ENCODE results near the gene WRAP53. TPM values are rescaled to one million over a fixed set of nuclear protein-coding genes. Genes with fewer than 3 reads are reported as not detected.

WRAP53 gene
- total and polyA plus RNA-seq, 4 donors, result 9.6 to 17.3 (median 11.5) TPM

DNA sequence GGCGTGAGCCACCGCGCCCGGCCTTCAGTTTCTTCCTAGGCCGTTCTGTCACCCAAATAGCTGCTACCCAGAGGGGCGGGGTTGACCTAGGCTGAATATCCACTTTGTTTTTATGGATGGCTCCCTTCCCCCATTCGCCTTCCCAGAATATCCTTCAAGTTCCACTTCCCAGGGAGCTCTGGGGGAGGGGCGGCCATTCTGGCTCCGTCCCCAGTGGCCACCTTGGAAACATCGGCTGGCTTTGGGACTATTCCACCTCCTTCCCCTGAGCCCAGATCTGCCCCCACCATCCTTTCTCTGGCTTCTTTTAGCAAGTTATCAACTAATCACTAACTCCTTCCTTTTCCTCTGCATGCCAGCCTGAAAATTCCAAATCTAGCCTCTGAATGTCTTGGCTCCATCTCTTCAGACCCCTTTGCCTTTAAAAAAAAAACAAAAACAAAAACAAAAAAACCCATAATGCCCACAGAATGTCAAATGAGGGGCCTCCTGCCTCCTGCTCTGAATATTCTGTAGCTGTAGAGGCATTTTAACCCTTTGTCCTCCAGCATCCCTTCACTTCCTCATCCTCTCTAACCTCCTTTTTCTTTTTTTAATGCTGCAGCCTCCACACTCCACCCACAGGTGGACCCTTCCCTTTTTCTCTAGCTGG lies 31.2 kb upstream of the WRAP53 start:
- peaks cover 0 to 3% (median 0%) of the 10 kb centered on the region in 3 donors for H3K27me3 ChIP-seq (ENCODE audit: control insufficient read depth in 3 of 3, insufficient read depth in 3 of 3, low read length in 2 of 3)
- no peaks in the 10 kb centered on the region for H3K9me3 ChIP-seq (ENCODE audit: control insufficient read depth in 4 of 4, insufficient read depth in 3 of 4, low read length in 3 of 4)
- no peak for TF ChIP-seq CTCF (IDR thresholded peaks at IDR 0.05; ENCODE audit: control extremely low read depth, extremely low read depth)
- no peak overlapping the region for H3K27ac ChIP-seq (ENCODE audit: low read depth in 1 of 2, low read length in 1 of 2)
- peak overlapping the region in 1 of 2 donors; percentile 49 for H3K9ac ChIP-seq (ENCODE audit: insufficient read depth in 1 of 2, low read length in 2 of 2)
- H3K4me1 ChIP-seq (ENCODE audit: control insufficient read depth in 5 of 5, insufficient read depth in 5 of 5, low read length in 5 of 5), result peaks cover 0 to 37% (median 7%) of the 10 kb centered on the region in 5 donors
- H3K4me3 ChIP-seq, result no peak overlapping the region
- 56 to 67% methylated on average over 10 of the region's 10 CpGs for WGBS, 2 donors
- H3K36me3 ChIP-seq (ENCODE audit: control insufficient read depth in 4 of 4, insufficient read depth in 4 of 4, low read length in 4 of 4), result peaks cover 0 to 12% (median 1%) of the 10 kb centered on the region in 4 donors
- no peak for ATAC-seq (ENCODE audit: insufficient read depth, low FRiP score)
- peak; percentile 80 to 90 (median 85) for DNase-seq

- no peaks in the 10 kb centered on the region for H3K4me1 ChIP-seq (ENCODE audit: control insufficient read depth in 5 of 5, insufficient read depth in 5 of 5, low read length in 5 of 5)
- peak in 1 of 3 donors; percentile 68 for DNase-seq
- H3K9ac ChIP-seq (ENCODE audit: insufficient read depth in 1 of 2, low read length in 2 of 2), result no peak overlapping the region
- no peak for ATAC-seq (ENCODE audit: insufficient read depth, low FRiP score)
- WGBS, 2 donors, result 84 to 90% methylated on average over 10 of the region's 10 CpGs
- H3K9me3 ChIP-seq (ENCODE audit: control insufficient read depth in 4 of 4, insufficient read depth in 3 of 4, low read length in 3 of 4), result peaks cover 0 to 4% (median 0%) of the 10 kb centered on the region in 4 donors
- H3K27ac ChIP-seq (ENCODE audit: low read depth in 1 of 2, low read length in 1 of 2), result no peak overlapping the region
- TF ChIP-seq CTCF (IDR thresholded peaks at IDR 0.05; ENCODE audit: control extremely low read depth, extremely low read depth), result no peak
- H3K27me3 ChIP-seq (ENCODE audit: control insufficient read depth in 3 of 3, insufficient read depth in 3 of 3, low read length in 2 of 3), result no peaks in the 10 kb centered on the region
- H3K4me3 ChIP-seq, result no peak overlapping the region
- H3K36me3 ChIP-seq (ENCODE audit: control insufficient read depth in 4 of 4, insufficient read depth in 4 of 4, low read length in 4 of 4), result peaks cover 6 to 32% (median 15%) of the 10 kb centered on the region in 4 donors
Observed at GRCh38 chr17:7667656-7668406, 20.4 kb upstream of the WRAP53 start.

GRCh38 chr17:7668482-7668881 lies 19.8 kb upstream of the WRAP53 start:
- H3K27me3 ChIP-seq (ENCODE audit: control insufficient read depth in 3 of 3, insufficient read depth in 3 of 3, low read length in 2 of 3), result no peaks in the 10 kb centered on the region

More at GRCh38 chr17:7668482-7668881, 19.8 kb upstream of the WRAP53 start:
- no peak for TF ChIP-seq CTCF (IDR thresholded peaks at IDR 0.05; ENCODE audit: control extremely low read depth, extremely low read depth)
- no peak overlapping the region for H3K27ac ChIP-seq (ENCODE audit: low read depth in 1 of 2, low read length in 1 of 2)
- H3K4me3 ChIP-seq, result no peak overlapping the region
- no peak overlapping the region for H3K9ac ChIP-seq (ENCODE audit: insufficient read depth in 1 of 2, low read length in 2 of 2)
- H3K36me3 ChIP-seq (ENCODE audit: control insufficient read depth in 4 of 4, insufficient read depth in 4 of 4, low read length in 4 of 4), result peaks cover 10 to 35% (median 20%) of the 10 kb centered on the region in 4 donors
- DNase-seq, result no peak
- WGBS, 2 donors, result 93 to 95% methylated on average over 7 of the region's 7 CpGs
- H3K9me3 ChIP-seq (ENCODE audit: control insufficient read depth in 4 of 4, insufficient read depth in 3 of 4, low read length in 3 of 4), result peaks cover 0 to 7% (median 2%) of the 10 kb centered on the region in 4 donors
- ATAC-seq (ENCODE audit: insufficient read depth, low FRiP score), result no peak
- no peaks in the 10 kb centered on the region for H3K4me1 ChIP-seq (ENCODE audit: control insufficient read depth in 5 of 5, insufficient read depth in 5 of 5, low read length in 5 of 5)

Data from lung (tissue), 12 donors.